Left kidney (tissue), 2 donors: ENCODE measurements around the gene MEIKIN. TPM values are rescaled to one million over a fixed set of nuclear protein-coding genes. Genes with fewer than 3 reads are reported as not detected.

Source experiments
- DNase-seq: peaks from one replicate; pipeline ENCODE4 v3.0.0-alpha.2; 2013
- polyA plus RNA-seq: library from polyadenylated mRNA; unstranded; fragments of 120-200 nt; gene quantifications from one replicate; pipeline ENCODE4 v1.2.1, GENCODE V29; 2013; ENCODE audit not compliant: insufficient read length

The MEIKIN gene
- polyA plus RNA-seq, 1 donor: not detected

GRCh38 chr5:131974016-131974415 is 28.6 kb upstream of the MEIKIN start:
- no peak for DNase-seq

GRCh38 chr5:131973089-131973712 is 27.7 kb upstream of the MEIKIN start:
- DNase-seq: no peak

- DNase-seq: no peak
Observed at GRCh38 chr5:131968396-131968954, 23.0 kb upstream of the MEIKIN start.

- DNase-seq: no peak
Observed at GRCh38 chr5:131966551-131966950, 21.1 kb upstream of the MEIKIN start.

- no peak for DNase-seq
Observed at GRCh38 chr5:131965826-131966415, 20.5 kb upstream of the MEIKIN start.

- no peak for DNase-seq
Observed at GRCh38 chr5:131959906-131960305, 14.4 kb upstream of the MEIKIN start.

- no peak for DNase-seq
Observed at GRCh38 chr5:131959136-131959535, 13.7 kb upstream of the MEIKIN start.

- peak; percentile 22 for DNase-seq
Observed at GRCh38 chr5:131957721-131958441, 12.4 kb upstream of the MEIKIN start.

- DNase-seq: no peak
Observed at GRCh38 chr5:131953969-131954368, 8.5 kb upstream of the MEIKIN start.

GRCh38 chr5:131952301-131952857 is 6.9 kb upstream of the MEIKIN start:
- DNase-seq: no peak

GRCh38 chr5:131950706-131951105 is 5.2 kb upstream of the MEIKIN start:
- no peak for DNase-seq

GRCh38 chr5:131947445-131947844 is 2.0 kb upstream of the MEIKIN start:
- no peak for DNase-seq

- DNase-seq: no peak
Observed at GRCh38 chr5:131944702-131945550, 537 bp downstream of the MEIKIN start.

GRCh38 chr5:131943916-131944315 is 1.5 kb downstream of the MEIKIN start:
- DNase-seq: no peak

GRCh38 chr5:131942016-131942415 is 3.4 kb downstream of the MEIKIN start:
- no peak for DNase-seq

- DNase-seq: no peak
Observed at GRCh38 chr5:131939690-131940345, 5.6 kb downstream of the MEIKIN start.

- DNase-seq: no peak
Observed at GRCh38 chr5:131932235-131932634, 13.2 kb downstream of the MEIKIN start.

- no peak for DNase-seq
Observed at GRCh38 chr5:131928957-131929356, 16.5 kb downstream of the MEIKIN start.

- DNase-seq: no peak
Observed at GRCh38 chr5:131926168-131926567, 19.3 kb downstream of the MEIKIN start.

- no peak for DNase-seq
Observed at GRCh38 chr5:131916481-131916880, 29.0 kb downstream of the MEIKIN start.

GRCh38 chr5:131914472-131914871 is 31.0 kb downstream of the MEIKIN start:
- DNase-seq: no peak
